NCI-H748 (cell line): ENCODE measurements around the gene TPPP3.
"Not testable (repeated sequence)": the region's sequence is repeated elsewhere in the genome, so short reads cannot be mapped to it uniquely, and the experiment has no call there.

Experiments
- DNase-seq: peaks from one replicate; lab custom pipeline; 2025; ENCODE audit not compliant: unreplicated experiment; lab: John Stamatoyannopoulos, UW

TPPP3 gene

GRCh38 chr16:67426950-67427349 is 33.7 kb upstream of the TPPP3 start:
- no peak for DNase-seq

GRCh38 chr16:67426022-67426421 is 32.7 kb upstream of the TPPP3 start:
- DNase-seq, result no peak

- DNase-seq, result no peak
Measured at GRCh38 chr16:67425580-67425979, 32.3 kb upstream of the TPPP3 start.

- no peak for DNase-seq
Measured at GRCh38 chr16:67425061-67425460, 31.8 kb upstream of the TPPP3 start.

GRCh38 chr16:67424261-67424615 is 30.9 kb upstream of the TPPP3 start:
- DNase-seq, result no peak

- DNase-seq, result no peak
Measured at GRCh38 chr16:67423611-67424260, 30.4 kb upstream of the TPPP3 start.

- DNase-seq, result no peak
Measured at GRCh38 chr16:67423015-67423414, 29.7 kb upstream of the TPPP3 start.

- no peak for DNase-seq
Measured at GRCh38 chr16:67421030-67421429, 27.7 kb upstream of the TPPP3 start.

GRCh38 chr16:67419931-67420330 is 26.6 kb upstream of the TPPP3 start:
- DNase-seq, result no peak

GRCh38 chr16:67419502-67419901 is 26.2 kb upstream of the TPPP3 start:
- no peak for DNase-seq

- no peak for DNase-seq
Measured at GRCh38 chr16:67417333-67418061, 24.2 kb upstream of the TPPP3 start.

GRCh38 chr16:67415872-67416793 is 22.8 kb upstream of the TPPP3 start, which contains the start of gene ZDHHC1:
TSS of gene ZDHHC1 (minus strand) at chr16:67416477. CDS start at chr16:67407775, 8,702 bp downstream.
- peak; percentile 72 for DNase-seq

GRCh38 chr16:67415421-67415820 is 22.1 kb upstream of the TPPP3 start:
- not testable (repeated sequence) for DNase-seq

- DNase-seq, result no peak
Measured at GRCh38 chr16:67413978-67414911, 20.9 kb upstream of the TPPP3 start.

- no peak for DNase-seq
Measured at GRCh38 chr16:67412294-67412693, 19.0 kb upstream of the TPPP3 start.

GRCh38 chr16:67411339-67411738 is 18.0 kb upstream of the TPPP3 start:
- no peak for DNase-seq

- DNase-seq, result no peak
Measured at GRCh38 chr16:67409631-67410030, 16.3 kb upstream of the TPPP3 start.

GRCh38 chr16:67407788-67408452 is 14.6 kb upstream of the TPPP3 start:
- no peak for DNase-seq

- no peak for DNase-seq
Measured at GRCh38 chr16:67407176-67407787, 14.0 kb upstream of the TPPP3 start.
